ENCODE measurements around the gene NDUFC2.
"Not testable (repeated sequence)": the region's sequence is repeated elsewhere in the genome, so short reads cannot be mapped to it uniquely, and the experiment has no call there.

The NDUFC2 gene

DNA sequence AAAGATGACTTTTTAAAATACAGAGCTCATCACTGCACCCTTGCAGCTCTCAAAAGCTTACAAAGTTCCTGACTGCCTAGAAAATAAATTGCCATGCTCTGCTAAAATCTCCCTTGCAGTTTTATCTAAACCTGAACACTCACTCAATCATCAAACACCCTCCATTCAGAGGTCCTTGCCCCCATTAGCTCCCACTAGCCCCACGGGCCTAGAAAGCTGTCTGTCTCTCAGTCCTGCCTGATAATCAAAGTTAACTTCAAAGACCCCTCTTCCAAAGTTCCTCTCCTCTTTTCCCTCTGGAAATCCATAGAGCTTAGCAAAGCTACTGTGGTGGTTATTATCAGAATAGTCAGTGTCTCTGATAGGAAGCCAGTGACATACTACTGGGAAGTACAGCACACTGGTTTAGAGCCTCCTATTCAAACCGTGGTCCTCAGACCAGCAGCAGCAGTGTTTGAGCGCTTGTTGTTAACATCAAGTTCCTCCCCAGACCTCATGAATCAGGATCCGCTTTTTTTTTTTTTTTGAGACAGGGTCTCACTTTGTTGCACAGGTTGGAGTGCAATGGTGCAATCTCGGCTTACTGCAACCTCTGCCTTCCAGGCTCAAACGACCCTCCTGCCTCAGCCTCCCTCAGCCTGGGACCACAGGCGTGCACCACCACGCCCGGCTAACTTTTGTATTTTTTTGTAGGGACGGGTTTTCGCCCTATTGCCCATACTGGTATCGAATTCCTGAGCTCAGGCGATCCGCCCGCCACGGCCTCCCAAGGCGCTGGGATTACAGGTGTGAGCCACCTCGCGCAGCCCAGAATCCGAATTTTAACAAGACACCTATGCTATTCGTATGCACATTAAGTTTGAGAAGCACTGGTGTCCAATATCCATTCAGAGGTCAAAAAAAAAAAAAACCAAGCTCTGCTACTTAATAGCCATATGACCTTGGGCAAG, 1.2 kb downstream of the NDUFC2 start:
- DNase-seq, result no peak

DNA sequence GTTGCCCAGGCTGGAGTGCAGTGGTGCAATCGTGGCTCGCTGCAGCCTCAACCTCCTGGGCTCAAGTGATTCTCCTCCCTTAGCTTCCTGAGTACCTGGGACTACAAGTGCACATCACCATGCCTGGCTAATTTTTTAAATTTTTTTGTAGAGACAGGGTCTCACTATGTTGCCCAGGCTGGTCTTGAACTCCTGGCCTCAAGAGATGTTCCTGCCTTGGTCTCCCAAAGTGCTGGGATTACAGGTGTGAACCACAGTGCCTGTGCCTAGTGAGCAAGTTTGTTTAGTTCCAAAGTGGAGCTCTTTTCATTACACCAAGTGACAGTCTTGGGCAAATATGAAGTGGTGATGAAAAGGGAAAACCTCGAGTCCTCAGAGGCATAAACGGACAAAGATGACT, 2.1 kb downstream of the NDUFC2 start:
- not testable (repeated sequence) for DNase-seq

DNA sequence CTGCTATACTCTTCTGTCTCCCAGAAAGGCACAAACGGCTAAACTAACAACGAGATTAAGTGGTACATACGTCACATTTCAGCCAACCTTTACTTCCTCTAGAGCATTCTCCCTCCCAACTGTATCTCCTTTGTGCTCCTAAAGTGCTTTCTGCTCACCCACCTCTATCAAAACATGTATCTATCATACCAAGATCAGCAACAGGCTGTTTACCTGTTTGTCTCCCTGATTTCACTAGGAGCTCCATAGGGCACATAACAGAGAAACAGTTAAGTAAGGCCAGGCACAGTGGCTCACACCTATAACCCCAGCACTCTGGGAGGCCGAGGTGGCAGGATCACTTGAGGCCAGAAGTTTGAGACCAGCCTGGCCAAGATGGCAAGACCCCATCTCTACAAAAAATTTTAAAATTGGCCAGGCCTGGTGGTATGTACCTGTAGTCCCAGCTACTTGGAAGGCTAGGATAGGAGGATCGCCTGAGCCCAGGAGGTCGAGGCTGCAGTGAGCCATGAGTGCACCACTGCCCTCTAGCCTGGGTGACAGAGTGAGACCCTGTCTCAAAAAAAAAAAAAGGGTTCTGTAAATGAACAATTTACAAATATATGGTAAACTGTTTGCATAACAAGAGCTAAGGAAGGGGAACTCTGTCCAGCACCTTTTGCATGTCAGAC, 2.8 kb downstream of the NDUFC2 start:
- DNase-seq, result no peak

DNA sequence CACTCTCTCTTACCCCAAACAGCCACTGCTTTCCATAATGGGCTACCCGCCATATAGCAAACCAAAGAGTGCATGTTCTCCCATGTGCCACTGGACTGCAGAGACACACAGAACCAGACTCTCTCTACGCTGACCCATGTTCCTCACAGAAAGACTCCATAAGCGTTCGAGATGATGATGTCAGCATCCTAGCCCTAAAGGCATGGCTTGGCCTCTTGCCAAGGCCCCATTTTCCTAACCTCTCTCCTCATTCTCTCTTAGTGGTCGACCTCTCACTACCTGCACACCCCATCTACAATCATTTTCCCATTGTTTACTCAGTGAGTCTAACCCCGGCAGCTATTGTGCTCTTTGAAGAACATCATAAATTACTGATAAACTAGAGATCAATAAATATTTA, 4.9 kb downstream of the NDUFC2 start:
- DNase-seq, result no peak

DNA sequence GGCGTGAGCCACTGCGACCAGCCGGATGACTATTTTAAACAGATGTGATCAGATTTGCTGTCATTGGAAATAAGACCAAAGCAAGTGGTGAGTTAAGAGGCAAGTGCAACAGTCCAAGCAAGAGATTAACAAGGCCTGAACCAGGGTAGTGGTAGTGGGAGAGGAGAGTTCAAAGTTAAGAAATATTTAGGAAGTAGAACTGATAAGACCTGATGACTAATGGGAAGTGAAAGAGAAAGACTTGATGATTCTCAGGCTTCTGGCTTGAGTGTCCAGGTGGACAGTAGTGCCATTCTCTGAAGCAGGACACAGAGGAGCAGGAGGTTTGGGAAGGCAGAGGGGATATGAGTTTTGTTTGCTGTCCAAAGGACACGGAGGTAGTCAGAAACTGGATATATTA, 7.2 kb downstream of the NDUFC2 start:
- no peak for DNase-seq

DNA sequence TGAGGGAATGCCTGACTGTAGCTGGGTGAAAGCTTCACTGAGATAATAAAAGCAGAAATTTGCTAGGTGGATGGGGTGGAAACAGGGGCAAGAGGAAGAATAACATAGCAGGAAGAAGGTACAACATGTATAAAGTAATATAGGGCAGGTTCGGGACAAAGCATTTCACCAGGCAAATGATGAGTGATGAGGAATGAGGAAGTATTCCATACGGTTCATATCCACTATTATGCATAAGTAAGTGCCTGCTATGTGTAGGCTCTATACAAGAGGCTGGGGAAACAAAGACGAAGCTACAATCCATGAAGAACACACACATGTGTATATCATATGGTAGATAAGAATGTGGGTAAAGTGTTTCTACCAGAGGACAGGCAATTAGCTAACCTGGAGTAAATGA, 7.9 kb downstream of the NDUFC2 start:
- DNase-seq, result no peak

DNA sequence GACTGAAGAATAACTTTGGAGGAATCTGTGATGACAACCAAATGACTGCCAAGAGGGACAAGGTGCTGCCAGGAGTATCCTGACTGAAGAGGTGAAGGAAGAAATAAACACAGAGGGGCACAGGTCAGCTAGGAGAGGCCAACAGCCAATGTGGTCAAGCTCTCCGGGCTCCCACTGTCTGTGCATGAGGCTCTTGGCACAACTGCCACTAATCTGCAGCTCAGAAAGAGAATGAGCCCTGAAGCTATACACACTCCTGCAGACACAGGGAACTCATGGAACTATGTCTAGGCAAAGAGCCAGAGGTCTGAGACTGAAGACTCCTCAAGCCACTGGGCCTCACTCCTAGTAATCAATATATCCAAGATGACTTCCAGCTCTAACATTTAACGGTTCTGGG, 9.0 kb downstream of the NDUFC2 start:
- no peak for DNase-seq

DNA sequence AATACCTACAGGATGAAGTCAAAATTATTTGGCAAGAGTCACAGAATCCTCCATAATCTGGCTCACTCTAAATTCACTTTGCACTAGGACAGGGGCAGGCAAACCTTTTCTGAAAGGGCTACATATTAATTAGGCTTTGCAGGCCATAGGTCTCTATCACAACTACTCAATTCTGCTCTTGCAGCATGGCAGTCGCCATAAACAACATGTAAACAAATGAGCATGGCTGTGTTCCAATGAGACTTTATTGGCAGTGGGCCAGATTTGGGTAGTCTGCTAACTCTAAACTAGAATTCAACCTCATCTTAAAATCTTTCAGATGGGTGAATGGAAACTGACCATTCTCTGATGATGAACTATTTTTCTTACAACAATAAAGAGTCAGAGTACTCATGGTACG, 10.2 kb downstream of the NDUFC2 start:
- DNase-seq, result no peak

DNA sequence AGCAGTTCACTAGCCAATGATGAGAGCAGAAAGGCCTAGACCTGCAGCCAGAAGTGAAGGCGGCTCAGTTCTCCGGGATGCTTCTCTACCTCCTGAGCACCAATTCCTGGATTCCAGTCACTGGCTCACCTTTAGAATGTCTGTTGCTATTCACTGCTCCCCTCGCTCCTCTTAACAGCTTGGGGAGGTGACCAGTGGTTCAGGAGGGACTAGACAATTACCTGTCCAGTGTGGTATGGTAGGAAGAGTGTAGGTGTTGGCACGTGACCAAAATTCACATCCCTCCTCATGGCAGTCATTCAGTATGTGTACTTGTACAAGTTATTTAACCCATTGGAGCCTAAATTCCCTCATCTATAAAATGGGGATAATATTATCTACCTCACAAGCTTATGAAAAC, 12.0 kb downstream of the NDUFC2 start:
- DNase-seq, result no peak

DNA sequence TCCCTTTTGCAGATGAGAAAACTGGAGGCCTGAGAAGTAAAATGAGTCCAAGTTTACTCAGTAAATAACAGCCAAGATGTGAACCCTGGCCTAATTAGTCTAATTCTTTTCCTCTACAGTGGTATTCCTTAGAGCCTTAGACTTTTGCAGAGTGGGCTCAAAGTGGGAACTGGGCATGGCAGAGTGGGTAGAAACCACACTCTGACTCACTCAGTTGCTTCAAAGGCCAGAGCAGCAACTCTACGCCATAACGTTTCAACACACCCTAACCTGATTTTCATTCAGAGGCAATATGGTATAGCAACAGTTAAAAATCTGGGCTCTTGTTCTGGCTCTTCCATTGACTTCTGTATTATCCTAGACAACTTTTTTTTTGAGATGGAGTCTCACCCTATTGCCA, 13.2 kb downstream of the NDUFC2 start:
- no peak for DNase-seq

DNA sequence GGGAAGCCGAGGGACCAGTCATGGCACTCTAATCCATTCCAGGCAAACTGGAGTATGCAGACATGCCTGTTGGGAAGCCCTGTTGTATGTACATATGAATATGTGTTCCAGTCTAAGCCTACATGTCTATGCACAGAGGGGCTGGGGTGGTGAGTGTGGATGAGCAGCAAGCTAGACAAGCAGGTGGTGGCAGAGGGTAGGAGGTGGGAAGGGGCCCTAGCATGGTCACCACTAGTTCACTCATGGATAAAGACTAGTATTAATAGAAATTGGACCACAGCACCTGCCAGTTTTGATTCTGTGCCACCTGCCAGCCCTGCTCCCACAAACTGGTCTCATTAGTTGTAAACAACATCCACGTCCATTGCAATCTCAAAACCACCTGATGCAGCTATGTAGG, 14.5 kb downstream of the NDUFC2 start:
- no peak for DNase-seq

DNA sequence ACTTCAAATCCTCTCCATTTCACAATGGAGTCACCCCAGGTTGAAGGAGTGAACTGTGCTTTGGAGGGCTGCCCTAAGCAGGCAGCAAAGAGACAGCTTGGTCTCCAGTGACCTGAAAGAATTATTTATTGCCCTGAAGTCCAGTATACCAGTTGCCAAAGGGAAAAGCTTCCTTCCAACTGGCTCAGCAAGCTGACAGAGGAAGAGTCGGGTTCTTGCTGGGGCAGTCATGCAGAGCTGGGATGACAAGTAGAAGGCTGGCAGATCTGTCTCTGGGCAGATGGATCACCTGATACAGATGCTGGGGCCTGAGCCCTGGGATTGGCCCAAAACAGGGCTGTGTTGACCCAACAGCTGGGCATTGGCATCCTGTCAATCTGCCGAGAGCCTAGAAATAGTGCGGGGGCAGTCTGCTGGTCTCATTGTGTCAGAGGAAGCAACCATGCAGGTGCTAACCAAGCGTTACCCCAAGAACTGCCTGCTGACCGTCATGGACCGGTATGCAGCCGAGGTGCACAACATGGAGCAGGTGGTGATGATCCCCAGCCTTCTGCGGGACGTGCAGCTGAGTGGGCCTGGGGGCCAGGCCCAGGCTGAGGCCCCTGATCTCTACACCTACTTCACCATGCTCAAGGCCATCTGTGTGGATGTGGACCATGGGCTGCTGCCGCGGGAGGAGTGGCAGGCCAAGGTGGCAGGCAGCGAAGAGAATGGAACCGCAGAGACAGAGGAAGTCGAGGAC, 16.1 kb downstream of the NDUFC2 start, which contains the start of gene THRSP:
TSS of gene THRSP (plus strand) at position 422 of the 742 bp plus-strand sequence. CDS start at position 443, 21 bp downstream.
- no peak for DNase-seq

DNA sequence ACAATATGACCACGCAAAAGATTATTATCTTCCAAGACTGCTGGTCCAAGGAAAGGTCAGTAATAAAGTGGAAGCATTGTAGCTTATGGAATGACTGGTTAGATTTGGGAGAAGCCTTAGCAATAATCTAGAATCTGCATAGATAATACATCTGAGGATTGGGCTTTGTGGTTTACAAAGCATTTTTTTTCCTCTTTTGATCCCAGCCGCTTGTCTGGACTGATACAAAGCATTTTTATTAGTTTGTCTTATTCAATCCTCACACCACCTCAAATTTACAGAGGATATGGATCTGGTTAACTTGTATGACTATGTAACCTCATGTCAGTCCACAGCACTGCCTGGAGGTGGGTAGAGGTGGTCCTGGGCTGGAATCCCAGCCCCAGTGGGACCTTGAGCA, 17.0 kb downstream of the NDUFC2 start:
- no peak for DNase-seq

DNA sequence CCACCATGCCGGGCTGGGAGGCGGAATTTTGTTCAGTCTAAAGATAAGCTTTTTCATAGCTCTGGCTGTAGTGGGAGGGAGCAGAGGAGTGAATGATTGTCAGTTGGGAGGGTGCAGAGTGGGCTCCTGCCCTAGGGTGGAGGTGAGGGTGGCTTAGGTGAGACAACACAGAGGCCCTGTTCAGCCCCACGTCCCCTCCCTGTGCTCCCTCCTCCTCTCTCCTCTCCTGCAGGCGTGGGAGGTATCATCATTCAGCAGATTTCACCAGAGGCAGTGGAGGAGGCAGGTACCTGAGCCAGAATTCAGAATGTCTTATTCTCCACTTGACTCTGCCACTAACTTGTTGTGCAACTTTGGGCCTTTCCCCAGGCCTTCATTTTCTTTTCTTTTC, 17.7 kb downstream of the NDUFC2 start:
- no peak for DNase-seq

DNA sequence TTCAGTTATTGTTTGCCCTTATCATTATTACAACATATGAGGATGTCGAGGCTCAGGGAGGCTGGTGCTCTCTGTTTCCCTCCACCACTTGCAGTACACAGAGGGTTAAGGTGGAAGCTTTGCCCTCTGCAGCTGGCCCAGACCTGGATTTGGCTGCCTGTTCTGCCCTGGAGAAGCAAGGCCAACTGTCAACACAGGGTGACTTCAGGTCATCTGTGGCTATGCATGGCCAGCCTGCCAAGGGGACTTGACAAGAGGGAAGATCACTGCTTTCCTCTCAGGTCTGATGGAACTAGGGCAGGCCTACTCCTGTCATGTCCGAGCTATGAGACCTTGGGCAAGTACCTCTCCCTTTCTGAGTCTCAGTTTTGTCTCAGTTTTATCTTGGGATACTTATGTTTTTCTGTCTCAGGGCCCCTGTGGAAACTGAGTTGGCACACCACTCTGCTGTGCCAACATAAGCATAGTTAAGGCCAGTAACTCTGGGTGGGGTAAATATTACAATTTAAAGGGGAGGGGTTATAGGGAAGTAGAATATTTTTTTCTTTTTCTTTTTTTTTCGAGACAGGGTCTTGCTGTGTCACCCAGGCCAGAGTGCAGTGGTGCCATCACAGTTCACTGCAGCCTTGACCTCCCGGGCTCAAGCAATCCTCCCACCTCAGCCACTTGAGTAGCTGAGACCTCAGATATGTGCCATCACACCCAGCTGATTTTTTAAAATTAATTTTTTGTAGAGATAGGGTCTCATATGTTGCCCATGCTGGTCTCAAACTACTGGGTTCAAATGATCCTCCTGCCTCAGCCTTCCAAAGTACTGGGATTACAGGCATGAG, 18.4 kb downstream of the NDUFC2 start:
- no peak for DNase-seq

DNA sequence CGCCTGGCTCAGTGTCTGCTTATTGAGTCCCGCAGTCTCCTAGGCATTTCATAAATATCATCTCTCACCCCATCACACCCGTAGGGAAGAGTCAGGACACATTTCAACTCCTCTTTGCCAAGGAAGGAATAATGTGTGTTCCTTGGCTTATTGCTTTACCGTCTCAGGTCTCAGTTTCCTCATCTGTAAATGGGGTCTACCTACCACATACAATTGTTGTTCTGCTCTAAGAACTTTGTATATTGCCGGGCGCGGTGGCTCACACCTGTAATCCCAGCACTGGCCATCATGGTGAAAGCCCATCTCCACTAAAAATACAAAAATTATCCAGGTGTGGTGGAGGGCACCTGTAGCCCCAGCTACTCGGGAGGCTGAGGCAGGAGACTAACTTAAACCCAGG, 19.1 kb downstream of the NDUFC2 start:
- DNase-seq, result no peak

DNA sequence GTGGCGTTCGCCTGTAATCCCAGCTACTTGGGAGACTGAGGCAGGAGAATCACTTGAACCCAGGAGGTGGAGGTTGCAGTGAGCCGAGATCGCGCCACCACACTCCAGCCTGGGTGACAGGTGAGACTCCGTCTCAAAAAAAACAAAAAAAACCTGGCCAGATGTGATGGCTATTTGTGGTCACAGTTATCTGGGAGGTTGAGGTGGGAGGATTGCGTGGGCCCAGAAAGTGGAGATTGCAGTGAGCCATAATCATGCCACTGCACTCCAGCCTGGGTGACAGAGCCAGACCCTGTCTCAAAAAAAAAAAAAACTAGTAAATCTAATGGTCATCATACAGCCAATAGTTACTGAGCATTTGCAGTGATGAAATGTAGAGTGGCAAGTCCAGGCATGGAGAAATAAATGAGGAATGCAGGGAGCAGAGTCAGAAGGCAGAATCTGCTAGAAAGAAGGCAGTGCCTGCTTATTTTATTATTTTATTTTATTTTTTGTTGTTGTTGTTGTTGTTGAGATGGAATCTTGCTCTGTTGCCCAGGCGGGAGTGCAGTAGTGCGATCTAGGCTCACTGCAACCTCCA, 19.8 kb downstream of the NDUFC2 start:
- DNase-seq, result not testable (repeated sequence)

DNA sequence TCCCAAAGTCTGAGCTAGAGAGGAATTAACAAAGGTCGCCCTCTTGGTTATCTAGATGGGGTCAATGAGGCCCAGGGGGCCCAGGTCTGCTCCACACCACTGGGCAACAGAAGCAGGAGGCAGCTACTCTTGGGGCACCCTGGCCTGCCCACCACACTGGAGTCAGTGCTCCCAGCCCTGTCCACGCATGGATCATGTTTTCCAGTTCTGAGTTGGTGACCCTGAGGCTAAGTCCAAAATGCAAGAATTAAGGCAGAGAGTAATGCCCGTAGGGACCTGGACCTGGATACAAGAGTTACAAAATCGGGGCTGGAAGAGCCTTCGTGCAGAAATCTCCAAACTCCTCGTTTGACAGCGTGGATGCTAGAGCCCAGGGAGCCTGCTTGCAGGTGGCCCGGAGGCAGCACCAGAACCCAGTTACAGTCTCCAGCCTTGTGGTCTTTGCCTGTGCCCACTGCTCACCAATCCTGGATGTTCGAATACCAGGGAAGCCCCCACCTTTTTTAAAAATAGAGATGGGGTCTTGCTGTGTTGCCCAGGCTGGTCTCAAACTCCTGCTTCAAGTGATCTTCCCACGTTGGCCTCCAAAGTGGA, 22.1 kb downstream of the NDUFC2 start:
- no peak for DNase-seq

DNA sequence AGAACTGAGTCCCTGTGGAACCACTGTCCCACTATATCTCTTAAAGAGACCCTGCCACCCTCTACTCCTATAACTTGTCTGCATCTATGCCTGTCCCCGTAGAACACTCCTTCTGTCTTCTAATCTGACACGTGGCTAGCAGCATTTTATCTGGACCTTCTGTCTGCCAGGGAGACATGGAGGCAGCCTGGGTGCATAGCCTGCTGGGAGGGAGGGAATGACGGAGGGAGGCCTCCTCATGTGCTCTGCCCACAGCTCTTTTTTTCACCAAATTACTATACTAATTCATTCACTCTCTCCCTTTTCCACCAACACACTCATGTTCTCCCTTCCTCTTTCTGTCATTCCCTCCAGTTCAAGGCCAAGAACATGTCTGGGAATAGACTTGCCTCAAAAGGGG, 23.6 kb downstream of the NDUFC2 start:
- no peak for DNase-seq

DNA sequence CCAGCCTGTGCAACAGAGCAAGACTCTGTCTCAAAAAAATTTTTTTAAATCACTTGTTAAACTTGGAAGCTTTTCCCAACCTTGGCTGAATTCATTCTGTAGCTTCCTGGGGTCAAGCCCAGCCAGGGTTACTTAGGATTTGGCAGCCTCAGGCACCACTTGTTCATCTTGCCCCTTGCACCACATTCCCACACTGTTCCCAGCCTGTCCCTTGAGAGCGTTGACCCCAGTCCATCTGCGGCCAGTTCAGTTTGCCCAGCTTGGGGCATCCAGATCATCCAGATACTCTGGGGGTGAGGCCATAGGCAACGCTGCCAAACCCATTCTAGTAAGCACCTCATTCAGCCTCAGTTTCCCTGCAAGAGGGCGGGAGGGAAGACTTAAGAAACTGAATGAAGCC, 24.7 kb downstream of the NDUFC2 start:
- no peak for DNase-seq

DNA sequence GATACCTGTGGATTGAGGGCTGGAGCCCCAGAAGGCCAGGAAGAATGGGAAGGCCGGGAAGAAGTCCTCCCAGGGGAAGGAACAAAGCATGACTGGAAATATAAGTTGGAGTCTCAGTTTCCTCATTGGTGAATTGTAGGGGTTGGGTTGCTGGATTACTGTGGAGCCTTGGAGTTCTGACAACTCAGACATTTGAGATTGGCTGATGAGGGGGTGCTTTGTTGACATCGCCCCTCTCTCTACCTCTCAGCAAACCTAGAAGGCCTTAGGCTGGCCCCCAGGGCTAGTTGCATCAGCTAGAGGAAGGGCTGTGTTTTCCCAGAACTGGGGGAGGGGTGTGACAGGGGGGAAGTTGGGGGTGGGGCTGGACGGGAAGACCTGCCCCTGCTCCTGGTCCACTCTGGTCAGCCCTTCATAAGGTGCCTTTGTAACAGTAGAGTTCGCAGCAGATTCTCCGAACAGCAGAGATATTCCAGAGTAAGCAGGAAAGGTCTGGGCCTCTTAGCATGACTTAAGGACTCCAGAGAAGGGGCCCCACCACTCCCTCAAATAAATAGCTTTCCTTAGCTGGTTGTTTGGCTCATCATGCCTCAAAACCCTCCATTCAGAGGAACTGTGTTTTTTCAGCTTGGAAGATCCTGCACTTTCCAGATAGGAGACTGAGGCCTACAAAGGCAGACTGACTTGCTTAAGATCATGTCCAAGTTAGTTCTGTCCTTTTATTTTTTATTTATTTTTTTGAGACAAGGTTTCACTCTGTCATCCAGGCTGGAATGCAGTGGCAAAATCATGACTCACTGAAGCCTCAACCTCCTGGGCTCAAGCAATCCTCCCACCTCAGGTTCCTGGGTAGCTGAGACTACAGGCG, 28.5 kb downstream of the NDUFC2 start:
- no peak for DNase-seq

All from stimulated activated CD4-positive, alpha-beta T cell treated with anti-CD3 and anti-CD28 coated beads, Interleukin-2, amount 100 ng/mL, for 24 hours (primary cell).